H1 (cell line): Measurements from ENCODE around the gene GRM7. TPM values are rescaled to one million over a fixed set of nuclear protein-coding genes. Genes with fewer than 3 reads are reported as not detected.

Experiments
- CTCF ChIA-PET: fragments of 300-600 bp; sonication (Branson Sonifier 250); formaldehyde crosslinking; loops from one replicate; lab custom pipeline; 2021; ENCODE audit not compliant: partially characterized antibody; lab: Charles Lee
- POLR2A ChIA-PET: fragments of 300-600 bp; sonication (Branson Sonifier 250); formaldehyde crosslinking; loops from one replicate; lab custom pipeline; 2021; ENCODE audit warnings: inconsistent platforms; ENCODE audit not compliant: partially characterized antibody; lab: Charles Lee
- DNase-seq, 2 experiments: peaks; one replicate each; pipeline versions ENCODE4 v3.0.0 to v3.0.0-alpha.2; 2010 to 2022; ENCODE audit warnings: low spot score in 2 of 2, low read depth in 1 of 2, mixed read lengths in 1 of 2
- FAIRE-seq: peaks from 2 replicates; lab custom pipeline; 2011; peaks lifted over from hg19 to GRCh38; lab: Jason Lieb, UNC
- H2AFZ ChIP-seq: 2 replicates; pipeline ENCODE4 v1.8.1; 2012; ENCODE audit warnings: low read length, inconsistent platforms
- H2AK5ac ChIP-seq: 2 replicates; pipeline ENCODE4 v1.6.1; 2013; ENCODE audit warnings: low read depth, low read length
- H2BK120ac ChIP-seq: replicated peaks from 2 replicates; pipeline ENCODE3; 2013; ENCODE audit warnings: low read depth, low read length, inconsistent platforms
- H2BK12ac ChIP-seq: 2 replicates; pipeline ENCODE4 v1.6.1; 2013; ENCODE audit warnings: low read depth, low read length
- H2BK15ac ChIP-seq: 2 replicates; pipeline ENCODE4 v1.6.1; 2013; ENCODE audit warnings: low read length
- H2BK20ac ChIP-seq: 2 replicates; pipeline ENCODE4 v1.6.1; 2013; ENCODE audit warnings: low read length
- H2BK5ac ChIP-seq: 2 replicates; pipeline ENCODE4 v1.6.1; 2013; ENCODE audit warnings: low read depth, low read length
- H3K14ac ChIP-seq: 2 replicates; pipeline ENCODE4 v1.6.1; 2013; ENCODE audit warnings: inconsistent platforms; ENCODE audit not compliant: insufficient read length
- H3K18ac ChIP-seq: 2 replicates; pipeline ENCODE4 v1.6.1; 2013; ENCODE audit warnings: low read length; ENCODE audit errors: extremely low read depth
- H3K23ac ChIP-seq: 2 replicates; pipeline ENCODE4 v1.6.1; 2013; ENCODE audit warnings: inconsistent platforms; ENCODE audit not compliant: insufficient read length
- H3K23me2 ChIP-seq: 2 replicates; pipeline ENCODE4 v1.6.1; 2013; ENCODE audit warnings: low read depth, low read length
- H3K27ac ChIP-seq: 2 replicates; pipeline ENCODE4 v1.6.1; 2011; ENCODE audit warnings: low read depth, low read length, inconsistent platforms
- H3K27me3 ChIP-seq, 4 experiments: replicated peaks in 1 of 4; 1 replicate in 1 of 4; 2 replicates in 3 of 4; pipeline versions ENCODE4 v1.6.1 to v1.8.1; 2011 to 2013; ENCODE audit warnings: low read length in 3 of 4, mild to moderate bottlenecking in 3 of 4, inconsistent platforms in 2 of 4, mixed read lengths in 2 of 4, moderate library complexity in 1 of 4; ENCODE audit not compliant: control insufficient read depth in 3 of 4, insufficient read depth in 3 of 4; ENCODE audit errors: extremely low read depth in 1 of 4
- H3K36me3 ChIP-seq, 4 experiments: 2 replicates each; pipeline versions ENCODE4 v1.6.1 to v1.8.1; 2011 to 2013; ENCODE audit warnings: mild to moderate bottlenecking in 4 of 4, low read length in 3 of 4, moderate library complexity in 2 of 4, control low read depth in 1 of 4, inconsistent platforms in 1 of 4; ENCODE audit not compliant: insufficient read depth in 4 of 4, control insufficient read depth in 2 of 4
- H3K4ac ChIP-seq: replicated peaks from 2 replicates; pipeline ENCODE3; 2013; ENCODE audit warnings: low read length, low read depth, mixed read lengths, inconsistent platforms; ENCODE audit not compliant: insufficient read length
- H3K4me1 ChIP-seq, 4 experiments: replicated peaks in 1 of 4; 1 replicate in 1 of 4; 2 replicates in 3 of 4; pipeline versions ENCODE4 v1.6.1 to v1.8.1; 2011 to 2013; ENCODE audit warnings: low read length in 3 of 4, inconsistent platforms in 2 of 4, mixed read lengths in 1 of 4; ENCODE audit not compliant: insufficient read depth in 4 of 4, control insufficient read depth in 3 of 4
- H3K4me2 ChIP-seq, 2 experiments: 2 replicates each; pipeline versions ENCODE4 v1.6.1 to v1.8.1; 2011 to 2013; ENCODE audit warnings: low read depth in 2 of 2, low read length in 2 of 2, control low read depth in 1 of 2, inconsistent platforms in 1 of 2, mild to moderate bottlenecking in 1 of 2; ENCODE audit not compliant: insufficient read depth in 1 of 2
- H3K4me3 ChIP-seq, 4 experiments: fragments of 200-600, 300-600 bp in 1 of 4; sonication (generic), shearing (Covaris generic), sonication (Bioruptor Twin) in 1 of 4; 2 replicates each; pipeline versions ENCODE4 v1.5.1 to v1.8.1; 2011 to 2016; ENCODE audit warnings: low read length in 4 of 4, low read depth in 3 of 4, control low read depth in 2 of 4, inconsistent platforms in 2 of 4, mild to moderate bottlenecking in 2 of 4, mixed read lengths in 1 of 4, moderate library complexity in 1 of 4; ENCODE audit not compliant: insufficient read depth in 2 of 4; ENCODE audit errors: extremely low read depth in 1 of 4
- H3K56ac ChIP-seq: replicated peaks from 2 replicates; pipeline ENCODE3; 2013; ENCODE audit warnings: low read depth, mild to moderate bottlenecking, mixed read lengths, low read length, inconsistent platforms; ENCODE audit not compliant: insufficient read length
- H3K79me1 ChIP-seq: 2 replicates; pipeline ENCODE4 v1.6.1; 2013; ENCODE audit warnings: low read depth, low read length, control low read depth
- H3K79me2 ChIP-seq, 2 experiments: 2 replicates each; pipeline versions ENCODE4 v1.6.1 to v1.8.1; 2012 to 2013; ENCODE audit warnings: low read length in 2 of 2, mild to moderate bottlenecking in 2 of 2, inconsistent platforms in 1 of 2; ENCODE audit not compliant: insufficient read depth in 2 of 2, control insufficient read depth in 1 of 2
- H3K9ac ChIP-seq, 4 experiments: replicated peaks in 1 of 4; 1 replicate in 1 of 4; 2 replicates in 3 of 4; pipeline versions ENCODE4 v1.6.1 to v1.8.1; 2011 to 2013; ENCODE audit warnings: low read depth in 3 of 4, low read length in 3 of 4, control low read depth in 2 of 4, mild to moderate bottlenecking in 2 of 4, moderate library complexity in 2 of 4, inconsistent platforms in 1 of 4; ENCODE audit errors: extremely low read depth in 1 of 4
- H3K9me3 ChIP-seq, 2 experiments: 2 replicates each; pipeline versions ENCODE4 v1.6.1 to v1.8.1; 2012 to 2013; ENCODE audit warnings: mild to moderate bottlenecking in 2 of 2, moderate library complexity in 2 of 2, control low read depth in 1 of 2, inconsistent platforms in 1 of 2, low read depth in 1 of 2, low read length in 1 of 2, mixed read lengths in 1 of 2; ENCODE audit not compliant: insufficient read depth in 2 of 2
- H4K20me1 ChIP-seq, 2 experiments: replicated peaks in 1 of 2; 2 replicates each; pipeline versions ENCODE3 to v1.8.1; 2011 to 2013; ENCODE audit warnings: inconsistent platforms in 2 of 2, low read length in 2 of 2, mild to moderate bottlenecking in 1 of 2; ENCODE audit not compliant: insufficient read depth in 2 of 2, control insufficient read depth in 1 of 2
- H4K5ac ChIP-seq: 2 replicates; pipeline ENCODE4 v1.6.1; 2013; ENCODE audit warnings: low read length, low read depth, mixed read lengths, inconsistent platforms; ENCODE audit not compliant: insufficient read length
- H4K8ac ChIP-seq: 2 replicates; pipeline ENCODE4 v1.8.0; 2013; ENCODE audit warnings: mild to moderate bottlenecking, moderate library complexity, low read length, inconsistent platforms; ENCODE audit not compliant: insufficient read depth; ENCODE audit errors: extremely low read depth
- H4K91ac ChIP-seq: replicated peaks from 2 replicates; pipeline ENCODE3; 2013; ENCODE audit warnings: low read length, mixed read lengths, inconsistent platforms; ENCODE audit not compliant: insufficient read length
- ASH2L ChIP-seq: fragments of 200-600, 300-600 bp; sonication (generic); IDR thresholded peaks from one replicate; pipeline ENCODE4 v1.7.1; 2017; ENCODE audit warnings: low read length
- BACH1 ChIP-seq: IDR thresholded peaks from 2 replicates; pipeline ENCODE4 v1.6.1; 2012; ENCODE audit warnings: low read length, improper control_type of control experiment
- CBX8 ChIP-seq: fragments of 300-800, 300-1000 bp; sonication (generic); IDR thresholded peaks from 2 replicates; pipeline ENCODE4 v1.7.1; 2016; ENCODE audit warnings: low read depth, low read length, borderline replicate concordance
- EZH2 ChIP-seq: fragments of 200-600 bp; sonication (generic); IDR thresholded peaks from 2 replicates; pipeline ENCODE4 v1.7.1; 2012; ENCODE audit warnings: low read depth, mild to moderate bottlenecking, moderate library complexity, low read length, inconsistent platforms; ENCODE audit not compliant: severe bottlenecking
- JUND ChIP-seq: IDR thresholded peaks from 2 replicates; pipeline ENCODE4 v1.6.1; 2011; ENCODE audit warnings: mild to moderate bottlenecking, improper control_type of control experiment, low read length
- POU5F1 ChIP-seq: IDR thresholded peaks from 2 replicates; pipeline ENCODE4 v1.6.1; 2011; ENCODE audit warnings: low read depth, mild to moderate bottlenecking, low read length, moderate library complexity
- RAD21 ChIP-seq, 2 experiments: IDR thresholded peaks in 1 of 2; conservative IDR thresholded peaks in 1 of 2; 2 replicates each; pipeline ENCODE4 v1.6.1; 2011; ENCODE audit warnings: low read depth in 2 of 2, low read length in 2 of 2, improper control_type of control experiment in 1 of 2, inconsistent platforms in 1 of 2, mild to moderate bottlenecking in 1 of 2, moderate library complexity in 1 of 2
- SAP30 ChIP-seq: fragments of 300-600 bp; sonication (generic); IDR thresholded peaks from 2 replicates; pipeline ENCODE4 v1.7.1; 2012; ENCODE audit warnings: low read length, moderate library complexity, mild to moderate bottlenecking, inconsistent platforms; ENCODE audit not compliant: insufficient read depth, insufficient replicate concordance
- SP1 ChIP-seq: IDR thresholded peaks from 2 replicates; pipeline ENCODE4 v1.6.1; 2011; ENCODE audit warnings: low read depth, low read length
- SP2 ChIP-seq: IDR thresholded peaks from 2 replicates; pipeline ENCODE4 v1.6.1; 2012; ENCODE audit warnings: mild to moderate bottlenecking, low read length, inconsistent platforms
- WGBS, 2 experiments: shearing (Covaris generic) in 1 of 2; methylation state at CpG; one replicate each; pipeline versions ENCODE4 v1.1.6 to v1.1.7; 2013 to 2015; ENCODE audit warnings: low lambda C conversion rate in 2 of 2, mixed read lengths in 2 of 2, inconsistent platforms in 1 of 2, low coverage in 1 of 2, missing lambda C conversion rate in 1 of 2; ENCODE audit not compliant: insufficient replicate concordance in 2 of 2, insufficient coverage in 1 of 2, insufficient read length in 1 of 2; ENCODE audit errors: extremely low coverage in 1 of 2, missing lambda C conversion rate in 1 of 2; 5-methylcytosine and 5-hydroxymethylcytosine counted together
- polyA plus RNA-seq, 7 experiments: library from polyadenylated mRNA; depleted of rRNA in 3 of 7; stranded (reverse) in 5 of 7; unstranded in 2 of 7; fragments of >200 nt in 5 of 7; fragments of 200-250 nt in 2 of 7; gene quantifications; 1 replicate in 5 of 7; 2 replicates in 1 of 7; 4 replicates in 1 of 7; pipeline versions ENCODE4 v1.2.1 to v1.2.3, GENCODE V29; 2011 to 2013; ENCODE audit warnings: missing spikeins in 2 of 7, mixed read lengths in 2 of 7
- total RNA-seq: library from RNA; stranded (reverse); fragmentation: NEBNext Ultra II Directional; extraction: Animal tissue kit (Norgen Biotek cat#: 25700); gene quantifications from 2 replicates; pipeline ENCODE4 v1.2.1, GENCODE V29; 2021

The GRM7 gene
- total and polyA plus RNA-seq, 2 of the 8 experiments (the other 6 are each of a cell fraction or from before 2014, with no cell fraction given) = 0.17 to 0.24 TPM

DNA sequence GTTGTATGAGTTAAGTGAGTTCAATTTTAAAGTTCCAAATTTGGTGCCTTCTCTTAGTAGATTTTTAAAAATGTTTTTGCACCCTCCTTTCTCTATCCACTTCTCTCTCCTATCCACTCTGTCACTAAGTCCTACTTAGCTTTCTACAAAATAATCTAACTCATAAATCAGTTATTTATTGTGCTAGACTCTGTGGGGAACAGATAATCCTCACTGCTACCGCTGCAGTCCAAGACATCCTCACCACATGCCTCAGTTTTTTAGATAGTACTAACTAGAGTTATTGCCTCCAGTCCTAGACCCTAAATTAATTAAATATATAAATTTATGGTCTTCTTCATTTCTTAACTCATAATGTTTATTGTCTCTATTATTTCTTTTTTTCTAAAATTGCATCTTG lies 576.3 kb downstream of the GRM7 start:
- H2AFZ ChIP-seq = no peak overlapping the region
- WGBS, 2 experiments = 96% methylated on average over 1 of the region's 1 CpG; no CpG with 5 or more reads in 1 of the 2 experiments
- DNase-seq = no peak
- H3K79me2 ChIP-seq = no peaks in the 10 kb centered on the region
- H2BK20ac ChIP-seq = no peak overlapping the region
- no peak overlapping the region for H2BK120ac ChIP-seq
- H3K4me3 ChIP-seq = no peak overlapping the region
- H4K91ac ChIP-seq = no peak overlapping the region
- POLR2A ChIA-PET = no interaction called here
- H4K5ac ChIP-seq = no peak overlapping the region
- no peak overlapping the region for H3K18ac ChIP-seq
- no peak for TF ChIP-seq POU5F1
- TF ChIP-seq SP1 = no peak
- no peak for TF ChIP-seq CBX8
- TF ChIP-seq RAD21 (IDR thresholded peaks at IDR 0.05 in 1 of 2, conservative IDR thresholded peaks at IDR 0.05 in 1 of 2; ENCODE audit: low read depth in 2 of 2, low read length in 2 of 2) = no peak
- no peak for TF ChIP-seq SP2
- no peak for TF ChIP-seq ASH2L
- no peak for TF ChIP-seq EZH2
- TF ChIP-seq BACH1 = no peak
- TF ChIP-seq SAP30 = no peak
- no peak for TF ChIP-seq JUND
- TF ChIP-seq, all 59 proteins: peak for 0
- Histone ChIP-seq H3K36me3 (no peaks in the 10 kb centered on the region), H2AK5ac (no peak overlapping the region), H3K23ac (no peak overlapping the region), H2BK15ac (no peak overlapping the region), H4K8ac (no peak overlapping the region), H3K4ac (no peak overlapping the region), H3K79me1 (no peaks in the 10 kb centered on the region), H4K20me1 (no peaks in the 10 kb centered on the region), H3K9ac (no peak overlapping the region), H3K23me2 (no peaks in the 10 kb centered on the region), H3K27ac (no peak overlapping the region), H2BK12ac (no peak overlapping the region), H3K4me2 (no peak overlapping the region), H3K9me3 (peaks cover 4 to 8% of the 10 kb centered on the region in 2 experiments; a peak in 1 of 4 replicates), H3K27me3 (no peaks in the 10 kb centered on the region), H3K56ac (no peak overlapping the region), H3K4me1 (peaks cover 0 to 2% (median 0%) of the 10 kb centered on the region in 4 experiments; a peak in 1 of 7 replicates), H2BK5ac (no peak overlapping the region), H3K14ac (no peak overlapping the region)
- no peak for FAIRE-seq
- CTCF ChIA-PET = interaction anchor here (3.7 kb wide), 1 partner anchor 14 kb away, joined by 14 read pairs; no protein-coding TSS in a partner anchor
